ENCODE data around the gene WFDC1. TPM values are rescaled to one million over a fixed set of nuclear protein-coding genes. Genes with fewer than 3 reads are reported as not detected.

WFDC1 gene
- total RNA-seq, 2 donors from 2014 or later, result 0.15 TPM; not detected in 1

DNA sequence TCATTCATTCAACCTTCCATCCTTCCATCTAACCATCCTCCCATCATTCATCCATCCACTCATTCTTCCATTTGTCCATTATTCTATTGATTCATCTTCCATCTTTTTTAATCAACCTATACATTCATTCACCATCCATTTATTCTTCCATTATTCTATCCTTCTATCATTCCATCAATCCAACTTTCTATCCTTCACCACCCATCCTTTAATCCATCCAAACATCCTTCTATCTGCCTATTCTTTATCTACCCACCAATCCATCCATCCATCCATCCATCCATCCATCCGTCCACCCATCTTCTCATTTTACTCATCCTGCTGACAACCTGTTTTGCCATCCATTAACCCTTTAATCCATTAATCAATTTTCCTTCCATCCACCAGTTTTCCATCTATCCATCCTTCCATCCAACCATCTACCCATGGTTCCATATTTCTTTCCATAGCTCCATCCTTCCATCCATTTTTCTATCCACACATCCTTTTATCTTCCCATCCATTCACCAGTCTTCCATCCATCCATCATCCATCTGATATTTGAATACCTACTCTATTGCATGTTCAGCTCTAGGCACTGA lies 21.8 kb upstream of the WFDC1 start:
- Histone ChIP-seq H3K9ac (ENCODE audit: extremely low read depth, low read length, poor library complexity, severe bottlenecking) (no peak overlapping the region), H3K36me3 (ENCODE audit: control insufficient read depth, insufficient read depth, low read length) (no peaks in the 10 kb centered on the region), H3K4me1 (ENCODE audit: control insufficient read depth, insufficient read depth, low read length) (no peaks in the 10 kb centered on the region), H3K4me3 (ENCODE audit: low read length) (no peak overlapping the region), H3K27ac (ENCODE audit: low read depth, low read length) (no peak overlapping the region), H3K9me3 (ENCODE audit: control insufficient read depth, low read length) (no peaks in the 10 kb centered on the region), H3K27me3 (ENCODE audit: control insufficient read depth, insufficient read depth, low read length, poor library complexity, severe bottlenecking) (peaks cover 81% of the 10 kb centered on the region)
- H3K9me3 Mint-ChIP-seq, result no peaks in the 10 kb centered on the region
- peaks cover 15% of the 10 kb centered on the region for H3K4me1 Mint-ChIP-seq
- 0% methylated on average over 1 of the region's 1 CpG for WGBS, 2 experiments (ENCODE audit: insufficient coverage in 1 of 2, insufficient read length in 1 of 2)
- TF ChIP-seq, protein P1, sequence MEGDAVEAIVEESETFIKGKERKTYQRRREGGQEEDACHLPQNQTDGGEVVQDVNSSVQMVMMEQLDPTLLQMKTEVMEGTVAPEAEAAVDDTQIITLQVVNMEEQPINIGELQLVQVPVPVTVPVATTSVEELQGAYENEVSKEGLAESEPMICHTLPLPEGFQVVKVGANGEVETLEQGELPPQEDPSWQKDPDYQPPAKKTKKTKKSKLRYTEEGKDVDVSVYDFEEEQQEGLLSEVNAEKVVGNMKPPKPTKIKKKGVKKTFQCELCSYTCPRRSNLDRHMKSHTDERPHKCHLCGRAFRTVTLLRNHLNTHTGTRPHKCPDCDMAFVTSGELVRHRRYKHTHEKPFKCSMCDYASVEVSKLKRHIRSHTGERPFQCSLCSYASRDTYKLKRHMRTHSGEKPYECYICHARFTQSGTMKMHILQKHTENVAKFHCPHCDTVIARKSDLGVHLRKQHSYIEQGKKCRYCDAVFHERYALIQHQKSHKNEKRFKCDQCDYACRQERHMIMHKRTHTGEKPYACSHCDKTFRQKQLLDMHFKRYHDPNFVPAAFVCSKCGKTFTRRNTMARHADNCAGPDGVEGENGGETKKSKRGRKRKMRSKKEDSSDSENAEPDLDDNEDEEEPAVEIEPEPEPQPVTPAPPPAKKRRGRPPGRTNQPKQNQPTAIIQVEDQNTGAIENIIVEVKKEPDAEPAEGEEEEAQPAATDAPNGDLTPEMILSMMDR (conservative IDR thresholded peaks at IDR 0.05), result no peak
- DNase-seq, result no peak
- no peaks in the 10 kb centered on the region for H3K36me3 Mint-ChIP-seq (ENCODE audit: low read depth)
- H3K27me3 Mint-ChIP-seq (ENCODE audit: insufficient read depth), result peaks cover under 1% of the 10 kb centered on the region
- no peak overlapping the region for H3K4me3 Mint-ChIP-seq
- no peak overlapping the region for H3K27ac Mint-ChIP-seq

DNA sequence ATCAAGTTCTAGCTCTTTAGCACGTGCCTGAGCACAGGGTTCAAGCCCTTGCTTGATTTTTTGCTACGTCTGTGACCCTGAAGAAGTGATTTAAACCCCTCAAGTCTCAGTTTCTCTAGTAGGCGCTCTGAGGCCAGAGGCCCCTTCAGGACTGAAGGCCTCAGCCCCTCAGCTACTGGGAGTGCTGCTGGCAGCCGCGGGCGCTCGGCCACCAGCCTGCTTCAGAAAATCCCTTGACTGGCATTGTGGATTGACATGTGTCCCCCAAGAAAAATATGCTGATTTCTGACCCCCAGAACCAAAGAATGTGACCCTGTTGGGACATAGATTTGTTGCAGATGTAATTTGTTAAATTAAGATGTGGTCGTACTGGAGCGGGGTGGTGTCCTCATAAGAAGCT lies 20.2 kb upstream of the WFDC1 start:
- no peaks in the 10 kb centered on the region for H3K9me3 Mint-ChIP-seq
- no peak overlapping the region for H3K4me3 Mint-ChIP-seq
- no peak for DNase-seq
- Histone ChIP-seq H3K27ac (ENCODE audit: low read depth, low read length) (no peak overlapping the region), H3K4me3 (ENCODE audit: low read length) (no peak overlapping the region), H3K9ac (ENCODE audit: extremely low read depth, low read length, poor library complexity, severe bottlenecking) (no peak overlapping the region), H3K27me3 (ENCODE audit: control insufficient read depth, insufficient read depth, low read length, poor library complexity, severe bottlenecking) (peaks cover 80% of the 10 kb centered on the region), H3K36me3 (ENCODE audit: control insufficient read depth, insufficient read depth, low read length) (no peaks in the 10 kb centered on the region), H3K4me1 (ENCODE audit: control insufficient read depth, insufficient read depth, low read length) (peaks cover 4% of the 10 kb centered on the region), H3K9me3 (ENCODE audit: control insufficient read depth, low read length) (no peaks in the 10 kb centered on the region)
- no peak overlapping the region for H3K27ac Mint-ChIP-seq
- H3K4me1 Mint-ChIP-seq, result peaks cover 10% of the 10 kb centered on the region
- H3K36me3 Mint-ChIP-seq (ENCODE audit: low read depth), result no peaks in the 10 kb centered on the region
- H3K27me3 Mint-ChIP-seq (ENCODE audit: insufficient read depth), result peaks cover 8% of the 10 kb centered on the region
- TF ChIP-seq, protein P1 (conservative IDR thresholded peaks at IDR 0.05), result no peak
- 89 to 93% methylated on average over 8 to 9 of the region's 9 CpGs for WGBS, 2 experiments (ENCODE audit: insufficient coverage in 1 of 2, insufficient read length in 1 of 2)

DNA sequence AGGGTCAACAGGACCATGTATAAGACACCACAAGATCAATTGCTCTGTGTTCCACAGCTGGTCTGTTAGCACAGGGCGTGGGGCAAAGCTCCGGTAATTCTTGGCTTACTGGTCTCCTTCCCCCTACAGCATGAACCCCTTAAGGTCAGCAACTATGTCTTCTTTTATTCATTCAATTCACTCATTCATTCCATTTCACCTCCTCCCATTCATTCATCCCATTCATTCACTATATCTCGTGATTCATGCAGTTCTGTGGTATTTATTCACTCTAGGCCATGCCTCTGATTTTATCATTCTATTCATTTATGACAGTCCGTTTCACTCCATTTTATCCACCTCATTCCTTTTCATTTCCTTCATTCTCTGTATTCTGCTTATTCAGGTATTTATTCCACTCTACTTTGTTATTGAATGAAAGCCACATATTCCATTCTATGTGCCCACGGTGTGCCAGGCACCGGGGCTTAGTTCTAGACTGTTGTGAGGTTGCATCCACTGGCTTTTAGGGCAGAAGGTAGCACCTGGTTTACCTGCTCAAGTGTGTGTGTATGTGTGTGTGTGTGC lies 19.0 kb upstream of the WFDC1 start:
- Histone ChIP-seq H3K4me1 (ENCODE audit: control insufficient read depth, insufficient read depth, low read length) (peaks cover 4% of the 10 kb centered on the region), H3K27ac (ENCODE audit: low read depth, low read length) (no peak overlapping the region), H3K9me3 (ENCODE audit: control insufficient read depth, low read length) (no peaks in the 10 kb centered on the region), H3K27me3 (ENCODE audit: control insufficient read depth, insufficient read depth, low read length, poor library complexity, severe bottlenecking) (peaks cover 68% of the 10 kb centered on the region), H3K9ac (ENCODE audit: extremely low read depth, low read length, poor library complexity, severe bottlenecking) (no peak overlapping the region), H3K36me3 (ENCODE audit: control insufficient read depth, insufficient read depth, low read length) (no peaks in the 10 kb centered on the region), H3K4me3 (ENCODE audit: low read length) (no peak overlapping the region)
- Mint-ChIP-seq H3K9me3 (no peaks in the 10 kb centered on the region), H3K4me3 (no peak overlapping the region), H3K27me3 (ENCODE audit: insufficient read depth) (peaks cover 12% of the 10 kb centered on the region), H3K4me1 (peaks cover 5% of the 10 kb centered on the region), H3K27ac (no peak overlapping the region), H3K36me3 (ENCODE audit: low read depth) (no peaks in the 10 kb centered on the region)
- no peak for DNase-seq
- WGBS, 2 experiments (ENCODE audit: insufficient coverage in 1 of 2, insufficient read length in 1 of 2), result 90 to 96% methylated on average over 6 of the region's 6 CpGs
- TF ChIP-seq, protein P1 (conservative IDR thresholded peaks at IDR 0.05), result no peak

Data from endodermal cell (in vitro differentiated cells).